GM21447 (cell line): ENCODE measurements around the gene STAB2.

Source experiments
- ATAC-seq: cut with Tn5 transposase; IDR thresholded peaks from one replicate; pipeline ENCODE4 v1.9.1; 2021; ENCODE audit not compliant: unreplicated experiment

Gene STAB2

DNA sequence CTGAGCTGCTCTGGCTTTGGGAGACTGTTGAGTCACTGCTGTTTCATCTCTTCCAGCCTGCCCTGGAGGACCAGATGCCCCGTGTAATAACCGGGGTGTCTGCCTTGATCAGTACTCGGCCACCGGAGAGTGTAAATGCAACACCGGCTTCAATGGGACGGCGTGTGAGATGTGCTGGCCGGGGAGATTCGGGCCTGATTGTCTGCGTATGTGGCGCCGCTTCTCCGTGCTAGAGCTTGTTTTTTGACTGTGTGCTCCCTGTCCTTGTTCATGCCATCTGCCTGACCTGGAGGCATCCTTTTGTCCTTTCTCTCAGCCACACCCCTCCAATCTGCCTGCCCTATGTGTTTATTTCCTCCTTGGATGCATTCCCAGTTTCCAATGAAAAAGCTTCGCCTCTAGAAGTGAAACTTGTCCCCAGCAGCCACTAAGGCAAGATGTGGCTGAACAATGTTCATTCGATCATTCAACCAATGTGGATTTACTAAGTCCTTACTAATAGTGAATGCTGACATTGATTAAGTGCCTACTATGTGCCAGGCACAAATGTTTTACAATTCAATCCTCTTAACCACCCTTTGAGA, 155.4 kb downstream of the STAB2 start:
- no peak for ATAC-seq

DNA sequence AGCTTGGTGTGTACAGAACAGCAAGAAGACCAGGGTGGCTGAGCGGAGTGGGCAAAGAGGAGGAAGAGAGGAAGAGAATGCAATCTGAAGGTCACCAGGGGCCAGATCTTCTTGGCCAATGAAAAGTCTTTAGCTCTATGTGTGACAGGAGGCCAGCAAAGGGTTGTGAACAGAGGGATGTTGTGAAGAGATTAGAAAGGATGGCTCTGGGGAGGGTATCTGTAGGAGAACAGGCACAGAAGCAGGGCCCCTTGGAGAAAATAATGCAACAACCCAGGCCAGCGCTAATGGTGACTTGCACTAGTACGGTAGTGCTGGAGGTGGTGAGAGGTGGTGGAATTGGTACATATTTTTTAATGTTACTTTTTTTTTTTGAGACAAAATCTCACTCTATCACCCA, 156.7 kb downstream of the STAB2 start:
- ATAC-seq: no peak

DNA sequence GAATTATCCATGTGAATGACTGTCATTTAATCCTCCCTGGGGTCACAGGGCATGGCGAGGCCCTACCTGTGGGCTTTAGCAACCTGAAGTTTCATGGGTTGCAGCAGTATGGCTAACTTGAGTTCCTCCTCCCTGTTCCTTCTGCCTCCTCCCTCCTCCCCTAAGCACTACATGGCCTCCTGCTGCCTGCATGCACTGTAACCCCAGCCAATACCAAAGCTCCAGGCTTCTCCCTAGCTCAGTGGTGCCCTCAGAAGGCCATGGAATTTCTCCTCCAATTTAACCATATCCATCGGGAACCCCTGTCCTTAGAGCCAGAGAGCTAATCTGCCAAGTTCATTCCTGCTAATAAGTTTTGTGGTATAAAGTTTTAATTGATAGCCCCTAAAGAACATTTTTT, 158.9 kb downstream of the STAB2 start:
- ATAC-seq: no peak

DNA sequence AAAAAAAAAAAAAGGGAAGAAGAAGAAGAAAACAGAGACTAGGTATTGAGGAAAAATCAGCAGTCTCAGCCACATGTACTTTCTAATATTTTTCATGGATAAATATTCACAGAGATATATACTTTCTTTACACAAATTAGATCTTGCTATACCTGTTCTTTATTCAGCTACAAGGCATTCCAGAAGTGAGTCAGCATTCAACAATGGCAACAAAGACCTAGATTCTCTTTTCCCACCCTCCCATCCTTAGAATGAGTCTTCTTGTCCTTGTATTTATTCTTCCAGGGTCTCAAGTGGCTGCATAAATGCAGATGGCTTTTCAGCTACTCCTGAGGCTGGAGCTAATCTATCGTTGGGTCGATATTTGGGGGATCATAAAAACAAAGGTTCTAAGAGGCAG, 160.9 kb downstream of the STAB2 start:
- ATAC-seq: no peak

DNA sequence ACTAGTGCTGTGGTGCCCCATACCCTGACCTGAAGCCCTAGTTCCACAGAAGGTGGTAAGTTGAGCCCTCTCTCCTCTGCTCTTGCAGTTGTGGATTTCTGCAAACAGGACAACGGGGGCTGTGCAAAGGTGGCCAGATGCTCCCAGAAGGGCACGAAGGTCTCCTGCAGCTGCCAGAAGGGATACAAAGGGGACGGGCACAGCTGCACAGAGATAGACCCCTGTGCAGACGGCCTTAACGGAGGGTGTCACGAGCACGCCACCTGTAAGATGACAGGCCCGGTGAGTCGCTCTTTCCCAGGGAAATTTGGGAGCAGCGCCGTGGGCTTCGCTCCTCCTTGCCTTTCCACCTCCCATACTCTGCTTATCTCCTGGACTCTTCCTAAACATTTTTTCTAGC, 161.8 kb downstream of the STAB2 start:
- no peak for ATAC-seq

DNA sequence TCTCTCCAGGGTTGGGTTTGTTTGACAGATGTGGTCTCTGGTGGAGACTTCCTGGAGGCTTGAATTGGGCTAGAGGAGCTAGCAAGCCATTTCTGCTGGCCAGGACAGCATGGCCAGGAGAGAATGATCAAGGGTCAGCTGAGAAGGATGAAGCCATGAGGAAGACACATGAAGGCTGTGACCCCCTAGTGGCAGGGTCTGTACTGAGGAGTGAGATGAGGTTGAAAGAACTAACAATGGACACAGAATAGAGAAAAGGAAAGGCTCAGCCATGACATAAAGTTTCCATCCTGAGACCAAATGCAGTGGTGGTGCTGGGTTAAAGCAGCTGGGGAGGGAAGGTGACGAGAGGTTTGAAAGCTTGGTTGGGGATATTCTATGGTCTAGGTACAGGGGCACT, 164.1 kb downstream of the STAB2 start:
- no peak for ATAC-seq

DNA sequence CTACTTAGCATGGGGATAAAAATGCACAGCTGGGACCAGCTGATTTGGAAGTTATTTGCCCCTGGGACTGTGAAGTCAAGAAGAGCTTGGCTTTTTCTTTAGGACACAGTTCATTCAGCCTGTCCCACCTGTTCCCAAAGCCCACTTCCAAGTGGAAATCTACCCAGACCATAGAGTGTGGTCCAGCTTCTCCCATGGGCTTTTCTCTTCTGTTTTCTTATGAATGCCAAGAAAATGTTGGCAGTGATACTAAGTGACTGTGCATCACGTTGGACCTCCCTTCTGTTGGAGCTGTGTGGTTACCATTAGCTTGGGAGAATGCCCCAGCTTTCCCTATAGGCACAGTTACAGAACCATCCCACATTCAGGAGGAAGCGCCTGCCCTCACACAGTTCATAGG, 164.5 kb downstream of the STAB2 start:
- no peak for ATAC-seq

DNA sequence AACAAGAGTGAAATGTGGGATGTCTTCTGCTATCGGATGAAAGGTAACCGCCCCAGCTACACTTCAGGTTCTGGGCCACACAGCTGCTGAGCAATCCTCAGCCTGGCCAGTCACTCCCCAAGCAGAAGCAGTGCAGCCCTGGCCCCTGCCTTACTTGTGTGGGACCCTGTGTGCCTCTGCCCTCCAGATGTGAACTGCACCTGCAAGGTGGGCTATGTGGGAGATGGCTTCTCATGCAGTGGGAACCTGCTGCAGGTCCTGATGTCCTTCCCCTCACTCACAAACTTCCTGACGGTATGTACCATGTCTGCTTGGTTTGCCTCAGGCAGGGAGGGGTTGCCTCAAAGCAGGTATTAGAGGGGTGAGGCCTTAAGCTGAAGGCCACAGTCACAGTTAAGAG, 168.4 kb downstream of the STAB2 start:
- ATAC-seq: no peak

DNA sequence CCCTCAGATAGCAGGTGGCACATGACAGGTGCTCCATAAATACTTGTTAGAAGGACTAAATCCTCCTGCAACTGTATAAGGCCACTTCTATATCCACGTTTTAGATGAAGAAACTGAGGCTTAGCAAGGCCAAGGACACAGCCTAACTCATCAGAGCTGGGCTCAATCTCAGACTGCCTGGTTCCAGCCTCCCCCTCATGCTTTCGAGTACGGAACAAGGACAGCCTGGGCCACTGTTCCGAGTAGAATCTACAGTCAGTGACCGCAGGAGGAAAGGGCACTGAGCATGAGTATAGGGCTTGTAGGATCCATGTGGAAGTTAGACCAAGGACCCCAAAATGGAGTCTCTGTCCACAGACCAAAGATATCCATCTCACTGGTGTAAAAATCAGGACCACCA, 169.4 kb downstream of the STAB2 start:
- no peak for ATAC-seq

DNA sequence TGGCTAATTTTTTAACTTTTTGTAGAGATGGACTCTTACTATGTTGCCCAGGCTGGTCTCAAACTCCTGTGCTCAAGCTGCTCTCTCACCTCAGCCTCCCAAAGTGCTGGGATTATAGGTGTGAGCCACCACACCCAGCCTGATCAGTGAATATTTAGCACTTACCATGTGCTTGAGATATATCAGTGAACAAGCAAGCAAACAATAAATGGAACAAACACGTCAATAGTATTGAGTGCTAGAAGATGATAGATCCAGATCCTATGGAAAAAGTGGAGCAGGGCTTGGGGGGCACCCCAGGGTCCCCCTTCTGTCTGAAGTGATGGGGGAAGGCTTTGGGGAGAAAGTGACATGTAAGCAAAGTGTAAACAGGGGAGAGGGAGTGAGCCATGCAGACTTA, 170.2 kb downstream of the STAB2 start:
- no peak for ATAC-seq

DNA sequence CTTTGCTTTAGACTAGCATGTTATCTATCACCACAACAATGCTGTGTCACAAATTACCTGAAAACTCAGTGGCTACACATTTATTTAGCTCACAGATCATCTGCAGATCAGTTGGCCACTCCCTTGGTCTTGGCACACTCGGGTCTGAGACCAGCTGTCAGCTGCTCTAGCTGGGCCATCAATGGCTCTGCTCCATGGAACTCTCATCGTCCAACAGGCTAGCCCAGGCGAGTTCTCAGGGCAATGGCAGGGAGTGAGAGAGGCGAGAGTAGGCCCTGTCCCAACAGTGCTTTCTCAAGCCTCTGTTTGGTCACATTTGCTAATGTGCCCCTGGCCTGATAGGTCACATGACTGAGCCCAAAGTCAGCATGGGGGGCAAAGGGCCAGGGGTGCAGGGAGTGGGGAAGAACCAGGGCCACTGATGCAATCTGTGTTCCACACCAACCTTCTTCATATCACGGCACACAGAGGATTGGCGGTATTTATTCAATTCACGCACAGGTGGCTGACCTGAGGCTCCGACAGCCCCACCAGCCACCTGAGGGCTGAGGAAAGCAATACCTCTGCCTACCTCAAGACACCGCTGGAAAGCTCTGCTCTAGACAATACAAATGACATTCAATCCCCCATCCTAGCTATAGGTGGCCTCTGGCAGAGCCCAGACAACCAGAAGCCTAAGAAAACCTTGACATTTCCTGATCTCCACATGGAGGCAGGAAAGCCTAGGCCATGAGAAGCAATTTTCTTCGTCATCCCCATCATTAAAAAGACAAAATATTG, 171.4 kb downstream of the STAB2 start:
- ATAC-seq: no peak

DNA sequence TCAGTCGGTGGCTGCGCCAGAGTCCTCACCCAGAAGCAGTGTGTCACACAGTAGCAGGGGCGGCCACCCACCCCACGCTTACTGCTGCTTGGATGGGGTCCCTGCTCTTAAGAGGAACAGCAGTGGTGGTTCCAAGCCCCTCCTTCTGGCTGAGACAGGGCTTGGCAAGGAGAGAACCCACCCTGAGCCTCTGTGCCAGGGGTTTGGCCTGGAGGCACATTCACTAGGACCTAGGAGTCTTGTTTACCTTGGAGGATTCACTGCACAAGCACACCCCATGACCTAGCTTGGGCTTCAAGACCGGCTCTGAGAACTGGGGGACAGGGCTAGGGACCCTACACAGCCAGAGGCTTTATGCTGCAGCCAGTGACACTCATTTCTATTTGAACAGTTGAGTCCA, 175.4 kb downstream of the STAB2 start:
- ATAC-seq: no peak

DNA sequence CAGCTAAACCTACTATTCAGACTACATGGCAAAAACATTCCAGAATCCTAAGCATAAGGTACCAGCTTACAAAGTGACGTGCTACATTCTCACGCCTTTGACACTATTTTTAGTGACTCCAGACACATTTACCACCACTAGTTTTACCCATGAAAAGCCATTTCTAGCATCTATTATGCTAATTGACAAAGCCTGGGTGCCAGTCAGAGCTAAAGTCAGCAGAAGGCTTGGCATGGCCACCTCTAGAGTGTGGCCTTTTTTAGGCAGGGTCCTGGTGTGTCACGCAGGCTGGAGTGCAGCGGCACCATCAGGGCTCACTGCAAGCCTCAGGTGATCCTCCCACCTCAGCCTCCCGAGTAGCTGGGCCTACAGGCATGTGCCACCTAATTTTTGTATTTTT, 178.2 kb downstream of the STAB2 start:
- no peak for ATAC-seq

DNA sequence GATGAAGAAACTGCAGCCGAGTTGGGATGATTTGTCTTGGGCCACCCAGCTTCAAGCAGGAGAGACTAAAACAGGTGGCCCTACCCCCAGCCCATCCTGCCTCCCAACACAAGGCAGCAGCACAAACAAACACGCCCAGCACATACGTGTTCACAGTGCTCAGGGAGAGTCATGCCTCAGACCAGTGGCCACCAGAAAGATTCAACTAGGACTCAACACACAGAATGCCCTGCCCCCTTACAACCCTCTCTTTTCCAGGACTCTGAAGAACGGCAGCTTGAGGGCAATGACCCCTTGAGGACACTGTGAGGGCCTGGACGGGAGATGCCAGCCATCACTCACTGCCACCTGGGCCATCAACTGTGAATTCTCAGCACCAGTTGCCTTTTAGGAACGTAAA, 179.0 kb downstream of the STAB2 start:
- no peak for ATAC-seq

DNA sequence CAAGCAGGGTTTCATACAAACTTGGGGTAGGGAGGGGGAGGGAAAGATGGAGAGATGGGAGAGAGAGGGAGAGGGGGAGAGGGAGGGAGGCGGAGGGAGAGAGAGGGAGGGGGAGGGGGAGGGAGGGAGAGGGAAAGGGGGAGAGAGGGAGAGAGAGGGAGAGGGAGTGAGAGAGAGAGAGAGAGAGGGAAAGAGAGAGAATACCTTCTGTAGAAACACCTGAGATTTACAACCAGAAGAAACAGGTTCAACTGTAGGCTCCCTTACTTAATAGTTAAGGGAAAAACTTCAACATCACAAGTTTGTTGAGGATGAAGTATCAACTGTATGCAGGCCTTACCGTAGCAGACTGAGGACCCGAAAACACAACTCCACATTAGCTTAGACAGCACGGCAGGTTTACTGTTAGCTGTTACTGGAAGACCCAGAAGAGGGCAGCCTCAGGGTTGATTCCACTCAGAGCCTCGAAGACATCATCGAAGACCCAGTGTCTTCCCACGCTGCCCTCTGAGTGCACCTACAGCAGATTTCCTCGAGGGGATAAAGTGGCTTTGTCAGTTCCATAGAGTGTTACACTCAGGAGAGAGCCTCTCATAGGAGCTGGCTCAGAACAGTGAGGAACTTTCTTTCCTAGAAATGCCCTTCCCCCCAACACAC, 181.5 kb downstream of the STAB2 start:
- no peak for ATAC-seq

DNA sequence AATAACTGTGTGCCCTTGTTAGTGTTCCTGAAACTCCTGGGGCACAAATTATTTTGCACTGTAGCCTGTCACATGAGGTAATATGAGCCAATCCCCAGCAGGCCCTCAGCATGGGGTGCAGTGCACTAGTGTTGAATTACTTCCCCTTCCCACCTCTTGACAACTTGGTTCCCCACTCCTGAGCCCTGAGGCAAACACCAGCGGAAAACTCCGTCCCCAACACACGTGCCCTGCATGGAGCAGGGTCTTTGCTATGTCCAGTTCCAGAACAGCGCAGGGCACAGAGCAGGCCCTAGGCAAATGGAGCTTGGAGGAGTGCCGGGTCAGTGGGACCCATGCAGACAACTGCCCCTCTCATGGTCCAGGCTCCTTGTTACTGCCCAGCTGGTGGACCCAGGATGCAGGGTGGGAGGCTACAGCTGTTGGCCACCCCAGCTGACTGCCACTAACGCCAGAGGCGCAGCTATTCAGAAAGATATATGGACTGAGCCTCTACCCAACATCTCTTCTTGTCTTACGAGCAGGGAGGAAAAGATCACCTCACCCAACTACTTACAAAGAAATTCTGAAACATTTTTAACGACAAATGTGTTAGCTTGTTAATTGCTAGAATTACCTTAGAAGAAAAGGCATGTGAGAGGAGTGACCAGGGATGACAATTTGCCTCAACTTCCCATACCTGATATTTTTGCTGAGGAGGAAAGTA, 182.3 kb downstream of the STAB2 start:
- no peak for ATAC-seq

DNA sequence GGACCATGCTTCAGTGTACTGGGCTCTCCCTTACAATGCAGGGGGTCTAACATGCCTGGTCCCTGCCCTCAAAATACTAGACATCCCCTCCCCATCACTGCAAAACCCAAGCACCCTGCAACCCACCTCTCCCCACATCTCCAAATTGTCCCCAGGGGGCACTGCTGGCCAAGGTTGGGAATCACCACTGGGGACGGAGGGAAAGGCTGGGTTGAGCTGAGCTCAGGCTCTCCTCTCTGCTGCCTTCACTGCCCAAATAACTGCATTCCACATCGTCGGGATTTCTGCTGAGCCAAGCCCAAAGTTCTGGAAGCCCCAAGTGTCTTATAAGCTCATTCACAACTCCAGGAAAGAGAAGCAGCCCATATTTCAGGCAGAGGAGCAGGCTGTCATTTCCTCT, 184.4 kb downstream of the STAB2 start:
- no peak for ATAC-seq

DNA sequence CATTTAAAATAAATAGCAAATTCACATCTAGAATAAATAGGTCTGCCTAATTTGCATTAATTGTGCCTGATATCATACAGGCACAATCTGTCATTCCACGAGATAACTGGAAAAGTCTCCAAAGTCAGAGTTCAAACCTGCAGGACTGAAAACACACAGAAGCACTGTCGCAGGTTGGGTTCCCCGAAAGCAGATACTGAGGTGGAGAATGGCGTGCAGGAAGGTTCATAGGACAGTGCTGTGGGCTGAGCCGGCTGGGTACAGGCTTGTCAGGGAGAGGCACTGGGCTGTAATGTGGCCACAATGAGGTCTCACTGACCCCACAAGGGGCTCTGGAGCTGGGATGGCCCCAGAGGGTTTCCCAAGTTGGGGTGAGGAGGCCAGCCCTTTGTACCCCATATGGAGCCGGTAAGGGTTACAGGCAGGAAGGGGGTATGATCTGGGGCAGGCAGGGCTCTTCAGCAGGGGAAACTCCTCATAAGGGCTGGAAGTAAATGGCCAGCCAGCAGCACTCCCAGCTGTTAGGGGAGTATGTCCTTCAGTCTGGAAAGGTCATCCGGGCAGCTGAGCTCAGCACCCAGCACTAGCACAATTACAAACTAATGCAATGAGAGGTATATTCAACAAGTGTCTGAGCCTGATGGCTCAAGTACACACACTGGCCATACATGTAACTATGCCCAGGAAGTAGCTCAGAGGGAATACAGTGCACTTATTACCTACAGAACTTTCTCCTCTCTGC, 185.5 kb downstream of the STAB2 start:
- no peak for ATAC-seq

DNA sequence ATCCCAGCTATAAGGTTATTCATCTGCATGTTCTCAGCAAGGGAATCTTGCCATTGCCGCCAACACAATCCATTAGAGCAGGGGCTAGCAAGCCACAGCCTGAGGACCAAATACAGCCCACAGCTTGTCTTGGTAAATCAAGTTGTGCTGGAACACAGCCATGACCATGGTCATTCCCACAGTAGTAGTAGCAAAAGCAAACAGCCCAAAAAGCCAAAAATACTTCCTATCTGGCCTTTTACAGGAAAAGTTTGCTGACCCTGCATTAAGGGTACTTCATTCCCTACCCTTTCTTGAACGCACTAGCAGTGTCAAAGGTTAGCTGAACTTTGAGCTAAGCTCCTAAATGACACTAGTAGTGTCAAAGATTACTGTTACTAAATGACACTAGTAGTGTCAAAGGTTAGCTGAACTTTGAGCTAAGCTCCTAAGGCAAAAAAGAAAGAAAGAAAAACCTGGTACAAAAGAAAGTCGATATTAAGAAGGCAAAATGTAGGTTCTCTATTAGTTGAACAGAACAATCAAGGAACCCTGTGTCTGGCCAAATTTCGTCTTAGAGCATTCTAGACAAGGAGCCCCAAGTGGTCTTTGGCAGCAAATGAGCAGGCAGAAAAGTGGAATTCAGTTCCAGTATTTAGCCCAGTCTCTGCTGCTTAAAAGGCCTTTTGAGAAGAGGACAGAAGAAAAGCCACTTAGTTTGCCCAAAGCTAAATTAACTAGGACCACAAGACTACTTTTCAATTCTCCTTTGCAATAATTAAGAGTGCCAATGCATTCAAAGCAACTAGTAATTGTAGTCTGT, 186.2 kb downstream of the STAB2 start:
- no peak for ATAC-seq

DNA sequence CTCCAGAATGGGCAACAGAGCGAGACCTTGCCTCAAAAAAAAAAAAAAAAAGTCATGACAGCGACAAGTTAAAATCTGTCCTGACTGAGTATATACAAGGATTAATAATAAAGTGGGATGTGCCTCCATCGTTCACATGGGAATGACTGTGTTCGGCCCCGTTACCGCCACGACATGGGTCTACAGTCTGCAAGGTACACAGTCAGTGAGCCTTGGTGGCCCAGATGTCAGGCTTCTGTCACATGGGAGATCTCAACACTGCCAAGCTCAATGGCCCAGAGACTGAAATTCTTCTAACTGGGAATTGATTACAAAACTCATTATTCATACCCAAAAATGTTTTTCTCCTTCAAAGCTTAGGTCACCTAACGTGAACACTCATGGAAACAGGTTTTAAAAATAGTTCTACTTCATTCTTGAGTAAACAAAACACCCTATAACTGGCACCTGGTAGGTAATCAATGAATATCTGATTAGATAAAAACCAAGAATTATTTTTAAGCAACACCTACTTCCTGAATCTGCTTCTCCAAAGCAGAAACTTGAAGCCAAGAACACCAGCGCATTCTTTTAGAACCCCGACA, 188.0 kb downstream of the STAB2 start:
- no peak for ATAC-seq
